WTC11 (cell line): ENCODE results near the gene TRIP10. TPM values are rescaled to one million over a fixed set of nuclear protein-coding genes. Genes with fewer than 3 reads are reported as not detected.

Experiments used
- ATAC-seq: fragments of 200-7000 bp; cut with Tn5 transposase; 2 replicates; pipeline ENCODE4 v1.10.0; 2021; ENCODE audit warnings: mild to moderate bottlenecking, moderate library complexity
- CTCF ChIA-PET: fragments of 300-600 bp; sonication (Branson Sonifier 250); formaldehyde crosslinking; loops from one replicate; lab custom pipeline; 2021; ENCODE audit warnings: antibody characterized with exemption; lab: Charles Lee
- POLR2A ChIA-PET: fragments of 350-600 bp; sonication (Branson Sonifier 250); formaldehyde crosslinking; loops from one replicate; lab custom pipeline; 2021; ENCODE audit warnings: antibody characterized with exemption; lab: Charles Lee
- DNase-seq: peaks from one replicate; pipeline ENCODE4 v3.0.0; 2021; ENCODE audit warnings: low spot score
- H3K27ac Mint-ChIP-seq: 2 replicates; pipeline ENCODE4 v1.8.0; 2021; ENCODE audit warnings: mixed read lengths
- H3K27me3 Mint-ChIP-seq: 2 replicates; pipeline ENCODE4 v1.8.0; 2021; ENCODE audit warnings: low read depth, mild to moderate bottlenecking, moderate library complexity, mixed read lengths
- H3K36me3 Mint-ChIP-seq: 2 replicates; pipeline ENCODE4 v1.8.0; 2021; ENCODE audit warnings: mixed read lengths
- H3K4me1 Mint-ChIP-seq: 2 replicates; pipeline ENCODE4 v1.8.0; 2022; ENCODE audit warnings: mixed read lengths
- H3K4me3 Mint-ChIP-seq: 2 replicates; pipeline ENCODE4 v1.8.0; 2021; ENCODE audit warnings: mild to moderate bottlenecking, moderate library complexity, mixed read lengths
- H3K9me3 Mint-ChIP-seq: 2 replicates; pipeline ENCODE4 v1.8.0; 2021; ENCODE audit warnings: mixed read lengths
- ATF6 ChIP-seq: sonication (generic); formaldehyde crosslinking; IDR thresholded peaks from 2 replicates; pipeline ENCODE4 v1.8.1; 2023; ENCODE audit warnings: mild to moderate bottlenecking, missing genetic modification reagents
- CBFB ChIP-seq: sonication (generic); formaldehyde crosslinking; IDR thresholded peaks from 2 replicates; pipeline ENCODE4 v1.8.1; 2022; ENCODE audit warnings: mild to moderate bottlenecking, low read depth, missing genetic modification reagents
- CREB1 ChIP-seq: sonication (generic); formaldehyde crosslinking; IDR thresholded peaks from 2 replicates; pipeline ENCODE4 v1.8.0; 2023; ENCODE audit warnings: mild to moderate bottlenecking, missing genetic modification reagents
- CTCF ChIP-seq: fragments of 200-600 bp; IDR thresholded peaks from 2 replicates; pipeline ENCODE4 v1.8.0; 2022; ENCODE audit warnings: antibody characterized with exemption
- E2F4 ChIP-seq: sonication (generic); formaldehyde crosslinking; IDR thresholded peaks from 2 replicates; pipeline ENCODE4 v1.8.1; 2022; ENCODE audit warnings: low read depth, mild to moderate bottlenecking, moderate library complexity, missing genetic modification reagents, borderline replicate concordance
- ETV6 ChIP-seq: sonication (generic); formaldehyde crosslinking; IDR thresholded peaks from 2 replicates; pipeline ENCODE4 v1.8.1; 2022; ENCODE audit warnings: mild to moderate bottlenecking, missing genetic modification reagents
- GTF2I ChIP-seq: fragments of 250-450 bp; sonication (Bioruptor Pico); conservative IDR thresholded peaks from 2 replicates; pipeline ENCODE4 v1.4.0; 2021; ENCODE audit warnings: mild to moderate bottlenecking
- IRF2 ChIP-seq: sonication (generic); formaldehyde crosslinking; IDR thresholded peaks from 2 replicates; pipeline ENCODE4 v1.8.0; 2022; ENCODE audit warnings: low read depth, missing genetic modification reagents, borderline replicate concordance
- MXD4 ChIP-seq: fragments of 250-450 bp; sonication (Bioruptor Pico); IDR thresholded peaks from 2 replicates; pipeline ENCODE4 v1.8.0; 2021; ENCODE audit warnings: mild to moderate bottlenecking, moderate library complexity, borderline replicate concordance
- MYBL2 ChIP-seq: sonication (generic); formaldehyde crosslinking; IDR thresholded peaks from 2 replicates; pipeline ENCODE4 v1.8.1; 2023; ENCODE audit warnings: mild to moderate bottlenecking, moderate library complexity, missing genetic modification reagents
- NFYB ChIP-seq: sonication (generic); formaldehyde crosslinking; conservative IDR thresholded peaks from 2 replicates; pipeline ENCODE4 v1.8.0; 2022; ENCODE audit warnings: low read depth, missing genetic modification reagents
- PRDM15 ChIP-seq: sonication (generic); formaldehyde crosslinking; IDR thresholded peaks from 2 replicates; pipeline ENCODE4 v1.8.0; 2022; ENCODE audit warnings: missing genetic modification reagents
- TEAD4 ChIP-seq: sonication (generic); formaldehyde crosslinking; IDR thresholded peaks from 2 replicates; pipeline ENCODE4 v1.8.0; 2022; ENCODE audit warnings: mild to moderate bottlenecking, missing genetic modification reagents
- TP53 ChIP-seq: sonication (generic); formaldehyde crosslinking; IDR thresholded peaks from 2 replicates; pipeline ENCODE4 v1.8.1; 2023; ENCODE audit warnings: mild to moderate bottlenecking, missing genetic modification reagents
- ZNF396 ChIP-seq: fragments of 250-450 bp; sonication (Bioruptor Pico); IDR thresholded peaks from 2 replicates; pipeline ENCODE4 v1.8.0; 2021; ENCODE audit warnings: mild to moderate bottlenecking, moderate library complexity, borderline replicate concordance
- total RNA-seq: library from RNA; stranded (reverse); gene quantifications from 3 replicates; pipeline ENCODE4 v1.2.3, GENCODE V29; 2021
- TF ChIP-seq, protein P1 (sequence below): fragments of 250-450 bp; sonication (Bioruptor Pico); IDR thresholded peaks from 2 replicates; pipeline ENCODE4 v1.9.0; 2021; ENCODE audit warnings: moderate library complexity, mild to moderate bottlenecking, inconsistent platforms, borderline replicate concordance
- TF ChIP-seq, protein P2 (sequence below): sonication (generic); formaldehyde crosslinking; conservative IDR thresholded peaks from 2 replicates; pipeline ENCODE4 v1.8.1; 2022; ENCODE audit warnings: mild to moderate bottlenecking, missing genetic modification reagents
- TF ChIP-seq, protein P3 (sequence below): sonication (generic); formaldehyde crosslinking; IDR thresholded peaks from 2 replicates; pipeline ENCODE4 v1.8.0; 2022; ENCODE audit warnings: mild to moderate bottlenecking, missing genetic modification reagents

Gene TRIP10
- total RNA-seq, 1 experiment from 2014 or later, result 76.6 TPM

- TF ChIP-seq, protein P1, sequence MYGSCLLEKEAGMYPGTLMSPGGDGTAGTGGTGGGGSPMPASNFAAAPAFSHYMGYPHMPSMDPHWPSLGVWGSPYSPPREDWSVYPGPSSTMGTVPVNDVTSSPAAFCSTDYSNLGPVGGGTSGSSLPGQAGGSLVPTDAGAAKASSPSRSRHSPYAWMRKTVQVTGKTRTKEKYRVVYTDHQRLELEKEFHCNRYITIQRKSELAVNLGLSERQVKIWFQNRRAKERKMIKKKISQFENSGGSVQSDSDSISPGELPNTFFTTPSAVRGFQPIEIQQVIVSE (CRISPR knock-in tag), result no peak
- TF ChIP-seq ZNF396 (CRISPR knock-in tag), result no peak
- TF ChIP-seq GTF2I, result peak; percentile 96
- peak; percentile 63; the same call in 1 of the 2 replicates for TF ChIP-seq CTCF
- H3K27me3 Mint-ChIP-seq, result no peaks in the 10 kb centered on the region
- no peak overlapping the region for H3K27ac Mint-ChIP-seq
- no peaks in the 10 kb centered on the region for H3K9me3 Mint-ChIP-seq
- CTCF ChIA-PET, result interaction anchor here (0.6 to 1.9 kb wide), 18 partner anchors 9 to 336 kb away, joined by 3 to 10 read pairs (median 4); partner anchors contain the start of genes C3 and ZNF557
- no peak for ATAC-seq
- POLR2A ChIA-PET, result interaction anchor here (0.6 to 1.0 kb wide), 2 partner anchors 19 to 68 kb away, joined by 3 to 6 read pairs; no protein-coding TSS in a partner anchor
- peak; percentile 55 for DNase-seq
- peaks cover 9% of the 10 kb centered on the region for H3K36me3 Mint-ChIP-seq
- no peak overlapping the region for H3K4me3 Mint-ChIP-seq
- peaks cover 28% of the 10 kb centered on the region for H3K4me1 Mint-ChIP-seq
Observed at GRCh38 chr19:6733338-6734095, 6.0 kb upstream of the TRIP10 start.

- TF ChIP-seq, protein P1 (CRISPR knock-in tag), result no peak
- TF ChIP-seq, protein P2, sequence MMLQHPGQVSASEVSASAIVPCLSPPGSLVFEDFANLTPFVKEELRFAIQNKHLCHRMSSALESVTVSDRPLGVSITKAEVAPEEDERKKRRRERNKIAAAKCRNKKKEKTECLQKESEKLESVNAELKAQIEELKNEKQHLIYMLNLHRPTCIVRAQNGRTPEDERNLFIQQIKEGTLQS, result no peak
- no peak for TF ChIP-seq NFYB (CRISPR knock-in tag)
- TF ChIP-seq ZNF396 (CRISPR knock-in tag), result no peak
- TF ChIP-seq TP53 (CRISPR knock-in tag), result no peak
- TF ChIP-seq E2F4 (CRISPR knock-in tag), result no peak
- no peak for TF ChIP-seq TEAD4 (CRISPR knock-in tag)
- TF ChIP-seq MYBL2, result no peak
- TF ChIP-seq CREB1 (CRISPR knock-in tag), result no peak
- TF ChIP-seq, protein P3, sequence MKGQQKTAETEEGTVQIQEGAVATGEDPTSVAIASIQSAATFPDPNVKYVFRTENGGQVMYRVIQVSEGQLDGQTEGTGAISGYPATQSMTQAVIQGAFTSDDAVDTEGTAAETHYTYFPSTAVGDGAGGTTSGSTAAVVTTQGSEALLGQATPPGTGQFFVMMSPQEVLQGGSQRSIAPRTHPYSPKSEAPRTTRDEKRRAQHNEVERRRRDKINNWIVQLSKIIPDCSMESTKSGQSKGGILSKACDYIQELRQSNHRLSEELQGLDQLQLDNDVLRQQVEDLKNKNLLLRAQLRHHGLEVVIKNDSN, result no peak
- no peak for TF ChIP-seq IRF2
- no peak for TF ChIP-seq ATF6 (CRISPR knock-in tag)
- no peak for TF ChIP-seq CBFB (CRISPR knock-in tag)
- TF ChIP-seq PRDM15 (CRISPR knock-in tag), result no peak
- TF ChIP-seq MXD4 (CRISPR knock-in tag), result no peak
- TF ChIP-seq ETV6, result no peak
- Mint-ChIP-seq H3K4me3 (no peak overlapping the region), H3K9me3 (no peaks in the 10 kb centered on the region), H3K27ac (no peak overlapping the region), H3K4me1 (peaks cover 34% of the 10 kb centered on the region), H3K36me3 (peaks cover 9% of the 10 kb centered on the region), H3K27me3 (no peaks in the 10 kb centered on the region)
- DNase-seq (no peak), ATAC-seq (no peak)
- ChIA-PET CTCF (interaction anchor here (0.6 to 1.9 kb wide), 9 partner anchors 10 to 335 kb away, joined by 3 to 10 read pairs (median 6); partner anchors contain the start of genes C3 and ZNF557), POLR2A (no interaction called here)
Observed at GRCh38 chr19:6734096-6734696, 5.3 kb upstream of the TRIP10 start.
